Activated naive CD4-positive, alpha-beta T cell treated with anti-CD3 and anti-CD28 coated beads for 36 hours (primary cell): ENCODE data around the gene ZNF511. TPM values are rescaled to one million over a fixed set of nuclear protein-coding genes. Genes with fewer than 3 reads are reported as not detected.

Source experiments
- CTCF ChIA-PET: fragments of 350-600 bp; sonication (Branson Sonifier 250); formaldehyde crosslinking; loops from one replicate; lab custom pipeline; 2021; ENCODE audit warnings: antibody characterized with exemption; lab: Charles Lee
- DNase-seq: peaks from one replicate; pipeline ENCODE4 v3.0.0-alpha.2; 2020
- H3K27ac Mint-ChIP-seq: one replicate; pipeline ENCODE4 v1.8.0; 2021; ENCODE audit warnings: mild to moderate bottlenecking, mixed read lengths
- H3K27me3 Mint-ChIP-seq: one replicate; pipeline ENCODE4 v1.8.0; 2021; ENCODE audit warnings: low read depth, mixed read lengths
- H3K36me3 Mint-ChIP-seq: one replicate; pipeline ENCODE4 v1.8.0; 2021; ENCODE audit warnings: low read depth, mixed read lengths
- H3K4me1 Mint-ChIP-seq: one replicate; pipeline ENCODE4 v1.8.0; 2021; ENCODE audit warnings: low read depth, mixed read lengths
- H3K4me3 Mint-ChIP-seq: one replicate; pipeline ENCODE4 v1.8.0; 2021; ENCODE audit warnings: mild to moderate bottlenecking, moderate library complexity, mixed read lengths
- H3K9me3 Mint-ChIP-seq: one replicate; pipeline ENCODE4 v1.8.0; 2021; ENCODE audit warnings: mixed read lengths
- intact Hi-C: fragments of 100-400 bp; cut with micrococcal nuclease; formaldehyde crosslinking; loops from one replicate; pipeline ENCODE4 v1.15.1; 2023
- total RNA-seq, 2 experiments: library from RNA; stranded (reverse); gene quantifications; one replicate each; pipeline ENCODE4 v1.2.3, GENCODE V29; 2021

The ZNF511 gene
- total RNA-seq, 2 experiments from 2014 or later = 37.1 to 39.4 TPM

DNA sequence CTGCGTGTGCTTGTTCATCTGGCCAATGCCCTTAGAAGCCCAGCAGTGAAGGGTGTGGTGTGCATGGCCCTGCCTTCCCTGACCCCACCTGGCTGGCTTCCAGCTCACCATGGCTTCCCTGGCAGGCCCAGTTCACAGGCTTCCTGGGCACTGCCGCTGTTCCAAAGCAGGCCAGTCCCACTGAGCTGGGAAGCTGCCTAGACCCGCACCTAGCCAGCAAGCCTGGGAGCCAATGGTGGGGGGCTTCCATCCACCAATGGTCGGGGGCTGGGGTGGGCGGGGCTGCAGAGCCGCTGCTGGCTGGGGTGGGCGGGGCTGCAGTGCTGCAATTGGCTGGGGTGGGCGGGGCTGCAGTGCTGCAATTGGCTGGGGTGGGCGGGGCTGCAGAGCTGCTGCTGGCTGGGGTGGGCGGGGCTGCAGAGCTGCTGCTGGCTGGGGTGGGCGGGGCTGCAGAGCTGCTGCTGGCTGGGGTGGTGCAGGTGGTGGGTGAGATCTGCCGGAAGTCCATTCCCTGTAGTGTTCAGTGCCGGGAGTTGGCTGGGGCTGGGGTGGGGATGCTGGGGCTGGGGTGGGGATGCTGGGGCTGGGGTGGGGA lies 15.6 kb downstream of the ZNF511 start:
- Mint-ChIP-seq H3K9me3 (no peaks in the 10 kb centered on the region), H3K4me3 (no peak overlapping the region), H3K27me3 (peaks cover 32% of the 10 kb centered on the region), H3K4me1 (peaks cover 9% of the 10 kb centered on the region), H3K27ac (no peak overlapping the region), H3K36me3 (no peaks in the 10 kb centered on the region)
- intact Hi-C loops = no loop called here
- CTCF ChIA-PET = interaction anchor here (0.5 kb wide), 1 partner anchor 1536 kb away, joined by 3 read pairs; no protein-coding TSS in a partner anchor
- peak; percentile 73 for DNase-seq

- H3K4me3 Mint-ChIP-seq = no peak overlapping the region
- no peak for DNase-seq
- H3K36me3 Mint-ChIP-seq = no peaks in the 10 kb centered on the region
- intact Hi-C loops = loop anchor here (5.0 kb wide), 1 partner anchor 47 kb away; the partner anchor contains the start of gene ECHS1
- CTCF ChIA-PET = interaction anchor here (0.5 kb wide), 1 partner anchor 1537 kb away, joined by 3 read pairs; no protein-coding TSS in a partner anchor
- H3K4me1 Mint-ChIP-seq = peaks cover 12% of the 10 kb centered on the region
- no peak overlapping the region for H3K27ac Mint-ChIP-seq
- peaks cover 33% of the 10 kb centered on the region for H3K27me3 Mint-ChIP-seq
- no peaks in the 10 kb centered on the region for H3K9me3 Mint-ChIP-seq
Observed at GRCh38 chr10:133324857-133325260, 16.1 kb downstream of the ZNF511 start.

DNA sequence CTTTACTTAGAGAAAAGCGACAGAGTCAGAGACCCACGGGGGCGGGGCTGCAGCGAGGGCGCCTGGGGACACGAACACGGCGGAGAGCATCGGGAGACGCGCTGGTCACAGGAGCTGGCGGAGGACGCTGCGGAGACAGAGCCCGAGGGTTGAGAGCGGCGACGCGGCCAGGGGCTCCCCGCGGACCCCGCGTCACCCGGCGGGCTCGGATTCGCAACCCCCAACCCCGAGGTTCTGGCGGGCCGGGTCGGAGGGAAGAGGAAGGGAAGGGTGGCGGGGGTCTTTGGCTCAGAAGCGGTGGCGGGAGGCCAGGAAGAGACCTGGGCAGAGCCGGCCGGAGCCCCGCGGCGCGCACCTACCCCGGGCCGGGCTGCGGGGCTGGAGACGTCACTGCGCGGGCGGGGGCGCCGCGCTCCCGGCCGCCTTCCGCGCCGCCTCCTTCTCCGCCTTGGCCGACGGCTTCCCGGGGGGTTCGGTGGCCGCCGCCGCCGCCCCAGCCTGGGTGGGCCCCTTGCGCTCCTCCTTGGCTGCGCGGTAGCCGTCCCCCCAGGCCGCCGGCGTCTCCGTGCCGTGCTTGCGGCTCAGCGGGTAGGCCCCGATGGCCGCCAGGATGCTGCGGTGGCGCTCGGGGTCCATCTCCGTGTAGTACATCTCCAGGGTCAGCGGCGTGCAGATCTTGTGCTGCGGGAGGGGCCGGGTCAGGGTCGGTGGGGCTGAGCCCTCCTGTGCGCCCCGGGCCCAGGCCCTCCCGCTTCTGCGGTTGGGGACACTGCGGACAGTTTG lies 16.9 kb downstream of the ZNF511 start:
- intact Hi-C loops = loop anchor here (5.0 kb wide), 1 partner anchor 47 kb away; the partner anchor contains the start of gene ECHS1
- no peak overlapping the region for H3K27ac Mint-ChIP-seq
- H3K36me3 Mint-ChIP-seq = no peaks in the 10 kb centered on the region
- H3K4me3 Mint-ChIP-seq = peak overlapping the region; percentile 67
- H3K9me3 Mint-ChIP-seq = no peaks in the 10 kb centered on the region
- no peak for DNase-seq
- peaks cover 33% of the 10 kb centered on the region for H3K27me3 Mint-ChIP-seq
- CTCF ChIA-PET = no interaction called here
- peaks cover 14% of the 10 kb centered on the region for H3K4me1 Mint-ChIP-seq

DNA sequence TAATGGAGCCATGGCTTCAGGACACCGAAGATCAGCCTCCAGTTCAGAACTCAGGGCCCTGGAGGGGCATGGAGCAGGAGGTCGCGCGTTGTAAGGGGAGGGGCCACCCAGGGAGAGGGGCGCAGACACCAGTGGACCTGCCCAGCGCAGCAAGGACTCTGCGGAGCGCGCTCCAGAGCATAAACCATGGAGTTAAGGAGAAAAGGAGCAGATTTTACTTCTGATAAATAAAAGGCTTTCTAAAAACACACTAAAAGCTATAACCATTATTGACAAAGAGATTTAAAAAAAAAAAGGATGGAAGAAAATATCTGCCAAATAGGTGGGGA lies 17.5 kb downstream of the ZNF511 start:
- Mint-ChIP-seq H3K27me3 (peaks cover 33% of the 10 kb centered on the region), H3K4me3 (no peak overlapping the region), H3K27ac (no peak overlapping the region), H3K4me1 (peaks cover 14% of the 10 kb centered on the region), H3K36me3 (no peaks in the 10 kb centered on the region), H3K9me3 (no peaks in the 10 kb centered on the region)
- intact Hi-C loops = loop anchor here (5.0 kb wide), 1 partner anchor 46 kb away; the partner anchor contains the start of gene ECHS1
- no peak for DNase-seq
- CTCF ChIA-PET = no interaction called here

DNA sequence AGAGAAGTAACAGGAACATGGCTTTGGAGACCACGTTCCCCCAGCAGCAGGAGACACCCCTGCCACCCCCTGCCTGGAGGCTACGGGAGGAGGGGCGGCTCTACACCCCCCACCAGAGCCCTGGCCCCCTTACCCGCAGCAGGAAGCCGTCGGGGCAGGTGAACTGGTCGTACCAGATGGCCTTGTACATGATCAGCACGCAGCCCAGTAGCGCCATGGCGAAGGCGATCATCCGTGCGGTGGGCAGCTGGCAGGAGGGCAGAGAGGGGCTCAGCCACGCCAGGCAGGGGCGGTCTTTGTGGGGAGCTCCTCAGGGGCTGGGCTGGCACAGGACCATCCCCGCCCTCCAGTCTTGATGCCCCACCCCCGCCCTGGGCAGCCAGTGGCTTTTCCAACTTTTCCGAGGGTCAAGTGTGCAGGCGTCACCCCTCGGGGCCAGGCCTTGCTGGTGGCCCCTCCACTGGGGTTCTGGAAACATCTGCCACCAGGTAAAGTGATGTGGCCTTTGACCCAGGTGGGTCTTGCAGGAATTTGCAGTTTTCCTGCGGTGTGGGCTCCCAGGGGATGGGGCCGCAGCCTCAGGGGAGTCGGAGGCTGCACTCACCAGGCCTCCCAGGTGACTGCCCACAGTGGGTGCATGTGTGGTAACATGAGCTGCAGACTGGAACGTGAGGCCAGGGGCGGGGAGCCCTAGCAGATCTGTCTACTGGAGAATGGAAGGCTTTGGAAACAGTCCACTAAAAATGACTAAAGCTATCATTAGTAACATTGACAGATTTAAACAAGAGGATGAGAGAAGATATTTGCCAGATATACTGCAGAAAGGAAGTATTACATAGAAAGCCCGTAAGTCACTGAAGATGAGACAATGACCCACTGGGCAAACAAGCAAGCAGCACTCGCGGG lies 18.3 kb downstream of the ZNF511 start:
- CTCF ChIA-PET = interaction anchor here (1.1 to 1.4 kb wide), 3 partner anchors 12 to 38 kb away, joined by 3 read pairs; no protein-coding TSS in a partner anchor
- Mint-ChIP-seq H3K4me1 (peaks cover 14% of the 10 kb centered on the region), H3K4me3 (no peak overlapping the region), H3K9me3 (no peaks in the 10 kb centered on the region), H3K27me3 (peaks cover 33% of the 10 kb centered on the region), H3K27ac (no peak overlapping the region), H3K36me3 (no peaks in the 10 kb centered on the region)
- intact Hi-C loops = loop anchor here (5.0 kb wide), 1 partner anchor 45 kb away; the partner anchor contains the start of gene ECHS1
- DNase-seq = no peak

DNA sequence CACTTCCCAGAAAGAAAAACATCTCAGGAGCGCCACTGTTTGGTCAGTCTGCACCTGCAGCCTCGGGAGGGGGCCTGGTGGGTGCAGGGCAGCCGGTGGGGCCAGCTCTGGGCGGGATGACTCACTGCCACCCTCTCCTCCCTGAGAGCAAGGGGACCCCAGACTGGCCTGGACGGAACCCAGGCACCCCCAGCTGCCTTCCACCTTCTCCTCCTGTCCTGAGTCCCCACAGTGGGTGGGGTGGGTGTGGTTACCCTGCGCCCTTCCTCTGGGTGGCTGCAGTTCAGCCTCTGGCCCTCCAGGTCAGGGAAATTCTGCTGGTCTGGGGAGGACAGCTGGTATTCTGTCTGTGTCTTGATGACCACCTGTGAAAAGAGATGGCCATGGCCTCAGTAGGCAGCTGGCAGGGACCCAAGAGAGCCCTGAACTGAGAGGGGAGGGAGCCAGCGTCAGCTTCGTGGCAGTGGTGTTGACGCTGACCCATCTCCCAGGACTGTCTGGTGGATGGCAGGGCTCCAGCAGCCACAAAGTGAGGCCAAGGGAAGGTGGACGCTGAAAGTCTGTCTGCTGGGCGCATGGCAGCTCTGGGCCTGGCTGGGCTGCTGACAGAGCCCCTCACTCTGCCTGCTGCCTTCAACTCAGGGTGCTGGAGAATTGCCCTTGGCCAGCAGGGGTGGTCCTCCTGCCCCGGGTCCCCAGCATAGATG lies 19.1 kb downstream of the ZNF511 start:
- intact Hi-C loops = loop anchor here (5.0 kb wide), 1 partner anchor 44 kb away; the partner anchor contains the start of gene ECHS1
- H3K36me3 Mint-ChIP-seq = no peaks in the 10 kb centered on the region
- no peak overlapping the region for H3K4me3 Mint-ChIP-seq
- no peaks in the 10 kb centered on the region for H3K9me3 Mint-ChIP-seq
- H3K27ac Mint-ChIP-seq = no peak overlapping the region
- DNase-seq = no peak
- peaks cover 14% of the 10 kb centered on the region for H3K4me1 Mint-ChIP-seq
- CTCF ChIA-PET = interaction anchor here (1.1 to 1.4 kb wide), 5 partner anchors 9 to 245 kb away, joined by 3 to 5 read pairs (median 3); no protein-coding TSS in a partner anchor
- H3K27me3 Mint-ChIP-seq = peaks cover 38% of the 10 kb centered on the region

DNA sequence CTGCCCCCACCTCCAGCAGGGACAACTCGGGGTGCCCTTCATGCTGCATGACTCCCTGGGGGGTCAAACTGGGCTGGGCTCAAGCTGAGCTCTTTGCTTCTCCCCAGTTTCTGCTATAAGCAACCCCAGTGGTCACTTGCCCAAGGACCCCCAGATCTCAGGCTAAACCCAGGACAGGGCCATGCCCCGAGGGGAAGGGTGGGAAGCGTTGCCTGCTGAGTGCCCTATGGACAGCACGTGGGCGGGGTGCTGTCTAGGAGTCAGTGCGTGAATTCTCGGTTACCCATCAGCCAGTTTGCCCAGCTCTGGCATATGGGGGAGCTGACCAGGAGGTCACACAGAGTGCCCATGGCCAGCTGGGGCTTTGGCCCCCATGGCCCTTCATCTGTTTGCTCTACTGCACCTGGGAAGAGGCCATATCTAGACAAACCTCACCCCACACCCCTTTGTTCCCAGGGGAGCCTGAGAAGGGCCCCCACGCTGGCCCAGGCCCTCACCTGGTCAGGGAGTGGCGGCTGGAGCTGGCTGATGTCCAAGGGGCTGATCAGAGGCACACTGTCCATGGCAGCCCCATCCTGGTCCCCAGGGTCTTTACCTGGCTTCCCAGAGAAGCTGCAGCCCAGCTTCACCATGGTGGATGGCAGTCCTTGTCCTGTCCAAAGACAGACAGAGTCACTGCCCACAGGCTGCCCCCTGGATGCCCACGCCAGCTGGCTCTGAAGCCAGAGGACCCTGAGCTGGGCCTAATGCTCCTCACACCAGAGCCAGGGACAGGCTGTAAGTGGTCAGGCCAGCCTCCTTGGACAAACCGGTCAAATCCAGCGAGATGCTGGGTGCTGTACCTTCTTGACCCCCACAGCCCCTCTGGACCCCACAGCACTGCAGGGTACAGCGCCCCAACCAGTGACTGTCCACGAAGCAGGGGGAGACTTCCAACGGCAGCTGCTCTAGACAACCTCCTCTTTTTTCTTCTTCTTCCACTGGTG lies 19.9 kb downstream of the ZNF511 start:
- Mint-ChIP-seq H3K36me3 (no peaks in the 10 kb centered on the region), H3K4me3 (no peak overlapping the region), H3K27ac (no peak overlapping the region), H3K4me1 (peaks cover 14% of the 10 kb centered on the region), H3K9me3 (no peaks in the 10 kb centered on the region), H3K27me3 (peaks cover 39% of the 10 kb centered on the region)
- intact Hi-C loops = loop anchor here (1.0 to 5.0 kb wide), 5 partner anchors 44 to 281 kb away; partner anchors contain the start of gene ECHS1
- CTCF ChIA-PET = interaction anchor here (0.6 to 2.1 kb wide), 38 partner anchors 8 to 245 kb away, joined by 3 to 16 read pairs (median 4); no protein-coding TSS in a partner anchor
- DNase-seq = no peak

GRCh38 chr10:133329491-133330202 lies 20.9 kb downstream of the ZNF511 start:
- Mint-ChIP-seq H3K36me3 (no peaks in the 10 kb centered on the region), H3K27me3 (peaks cover 42% of the 10 kb centered on the region), H3K9me3 (no peaks in the 10 kb centered on the region), H3K4me1 (peaks cover 14% of the 10 kb centered on the region), H3K4me3 (peak overlapping the region; percentile 24), H3K27ac (no peak overlapping the region)
- CTCF ChIA-PET = interaction anchor here (0.6 to 2.1 kb wide), 42 partner anchors 9 to 476 kb away, joined by 3 to 16 read pairs (median 4); no protein-coding TSS in a partner anchor
- peak; percentile 90 for DNase-seq
- intact Hi-C loops = loop anchor here (1.0 to 5.0 kb wide), 5 partner anchors 43 to 280 kb away; partner anchors contain the start of gene ECHS1

DNA sequence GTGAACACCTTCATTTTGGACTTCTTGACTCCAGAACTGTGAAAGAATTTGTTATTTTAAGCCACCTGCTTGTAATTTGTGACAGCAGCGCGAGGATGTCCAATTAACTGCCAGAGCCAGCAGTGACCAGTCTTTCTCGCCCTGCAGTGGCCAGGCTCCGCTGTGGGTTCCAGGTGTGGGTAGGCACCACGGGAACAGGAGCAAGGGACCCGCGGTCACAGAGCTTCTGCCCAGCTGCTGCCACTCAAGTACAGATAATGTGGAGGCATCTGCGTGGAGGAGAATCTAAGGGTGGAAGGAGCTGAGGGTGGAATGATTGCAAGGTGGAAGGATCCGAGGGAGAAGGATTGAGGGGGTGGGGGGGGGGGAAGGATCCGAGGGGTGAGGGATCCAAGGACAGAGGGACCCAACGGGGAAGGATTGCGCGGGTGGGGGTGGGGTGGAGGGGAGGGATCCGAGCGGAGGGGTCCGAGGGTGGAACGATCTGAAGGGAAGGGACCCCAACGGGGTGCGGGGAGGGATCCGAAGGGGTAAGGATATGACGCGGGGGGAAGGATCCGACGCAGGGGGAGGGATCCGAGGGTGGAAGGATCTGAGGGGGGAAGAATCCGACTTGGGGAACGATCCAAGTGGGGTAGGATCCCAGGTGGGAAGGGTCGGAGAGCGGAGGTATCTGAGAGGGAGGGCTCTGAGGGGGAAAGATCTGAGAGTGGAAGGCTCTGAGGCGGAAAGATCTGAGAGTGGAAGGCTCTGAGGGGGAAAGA lies 24.4 kb downstream of the ZNF511 start:
- Mint-ChIP-seq H3K4me3 (no peak overlapping the region), H3K27me3 (peaks cover 23% of the 10 kb centered on the region), H3K36me3 (no peaks in the 10 kb centered on the region), H3K4me1 (peaks cover 12% of the 10 kb centered on the region), H3K9me3 (no peaks in the 10 kb centered on the region), H3K27ac (no peak overlapping the region)
- CTCF ChIA-PET = no interaction called here
- DNase-seq = no peak
- intact Hi-C loops = no loop called here
